SW480 (cell line): ENCODE data around the gene MRNIP.

Source experiments
- DNase-seq: peaks from one replicate; pipeline ENCODE4 v3.0.0-alpha.2; 2016; ENCODE audit warnings: low spot score

Gene MRNIP

DNA sequence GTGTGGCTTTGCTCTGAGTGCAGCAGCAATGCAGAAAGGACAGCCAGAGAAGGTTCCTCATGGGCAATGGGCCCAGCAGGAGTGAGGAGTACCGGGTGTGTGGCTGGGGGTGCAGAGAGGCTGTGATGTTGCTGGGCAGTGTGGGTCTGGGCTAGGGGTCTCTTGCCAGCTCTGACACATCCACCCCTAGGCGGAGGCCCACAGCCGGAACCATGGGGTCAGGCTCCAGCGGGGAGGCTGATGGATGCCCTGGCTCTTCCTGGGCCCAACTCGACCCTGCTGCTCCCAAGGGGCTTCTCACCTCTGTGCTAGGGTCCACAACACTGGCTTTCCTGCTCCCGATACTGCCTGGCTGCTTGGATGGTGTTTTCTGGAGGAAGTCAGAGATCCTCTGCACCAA is 29.2 kb upstream of the MRNIP start:
- no peak for DNase-seq

DNA sequence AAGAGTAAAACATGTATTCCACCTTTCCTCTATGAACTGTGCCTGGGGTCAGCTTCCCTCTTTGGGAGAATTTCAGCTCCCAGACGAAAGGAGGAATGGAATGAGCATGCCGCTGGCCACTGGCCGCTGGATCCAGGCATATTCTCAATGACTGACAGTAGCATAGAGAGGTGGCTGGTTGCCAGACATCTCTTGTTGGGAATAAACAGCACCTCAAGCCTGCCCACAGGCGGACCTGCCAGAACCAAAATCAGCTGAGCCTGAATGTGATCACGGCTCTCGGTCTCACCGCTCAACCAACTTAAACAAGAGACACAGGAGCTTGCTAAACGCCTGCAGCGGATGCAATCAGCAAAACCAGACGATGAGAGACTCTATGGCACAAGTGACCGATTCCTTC is 28.5 kb upstream of the MRNIP start:
- no peak for DNase-seq

DNA sequence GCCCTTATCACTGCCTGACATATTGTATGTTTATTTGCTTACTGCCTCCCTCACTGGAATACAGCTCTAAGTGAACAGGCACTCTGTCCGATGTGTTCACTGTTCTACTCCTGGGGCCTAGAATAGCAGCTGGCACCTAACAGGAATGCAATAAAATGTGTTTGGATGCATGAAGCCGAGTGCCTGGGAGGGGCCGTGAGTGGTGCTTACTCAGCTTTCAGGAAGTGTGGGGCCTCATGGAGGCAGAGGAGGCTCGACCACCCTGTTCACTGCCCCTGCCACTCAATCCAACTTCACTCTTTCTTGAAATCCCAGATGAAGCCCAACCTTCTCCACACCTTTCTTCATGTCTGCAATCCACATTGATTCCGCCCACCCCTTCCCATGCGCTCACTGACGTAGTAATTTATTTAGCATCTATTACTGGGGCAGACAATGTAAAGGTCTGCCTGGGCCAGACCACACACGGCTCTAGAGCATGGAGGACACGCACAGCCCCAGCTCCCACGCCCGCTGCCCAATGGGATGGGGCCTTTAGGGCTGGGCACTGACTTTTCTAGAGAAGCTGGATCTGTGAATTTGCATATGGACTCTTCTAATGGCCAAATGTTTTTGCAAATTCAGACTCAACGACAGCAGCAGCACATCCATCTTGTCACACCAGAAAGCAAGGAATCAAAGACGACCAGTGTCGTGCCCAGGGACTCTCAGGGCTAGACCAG is 27.7 kb upstream of the MRNIP start:
- DNase-seq = no peak

DNA sequence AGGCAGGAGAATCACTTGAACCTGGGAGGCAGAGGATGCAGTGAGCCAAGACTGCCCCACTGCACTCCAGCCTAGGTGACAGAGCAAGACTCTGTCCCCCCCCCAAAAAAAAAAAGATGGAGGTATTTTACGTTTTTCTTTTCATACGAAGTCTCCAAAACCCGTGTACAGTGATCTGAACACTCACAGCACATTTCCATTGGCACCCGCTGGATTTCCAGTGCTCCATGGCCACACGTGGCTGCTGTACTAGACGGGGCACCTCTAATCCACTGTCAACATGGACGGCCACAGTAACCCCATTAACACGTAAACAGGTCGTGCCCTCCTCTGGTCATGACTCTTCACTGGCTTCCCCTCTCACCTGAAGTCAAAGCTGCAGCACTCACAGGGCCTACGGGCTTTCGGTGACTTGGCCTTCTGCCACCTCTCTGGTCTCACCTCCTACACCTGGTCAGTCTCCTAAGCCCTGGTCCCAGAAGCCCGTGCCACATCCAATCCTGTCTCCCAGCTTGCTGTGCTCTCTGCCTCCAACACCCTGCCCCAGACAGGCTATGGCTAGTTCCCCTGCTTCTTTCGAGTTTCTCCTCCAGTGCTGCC is 27.0 kb upstream of the MRNIP start:
- DNase-seq = no peak

DNA sequence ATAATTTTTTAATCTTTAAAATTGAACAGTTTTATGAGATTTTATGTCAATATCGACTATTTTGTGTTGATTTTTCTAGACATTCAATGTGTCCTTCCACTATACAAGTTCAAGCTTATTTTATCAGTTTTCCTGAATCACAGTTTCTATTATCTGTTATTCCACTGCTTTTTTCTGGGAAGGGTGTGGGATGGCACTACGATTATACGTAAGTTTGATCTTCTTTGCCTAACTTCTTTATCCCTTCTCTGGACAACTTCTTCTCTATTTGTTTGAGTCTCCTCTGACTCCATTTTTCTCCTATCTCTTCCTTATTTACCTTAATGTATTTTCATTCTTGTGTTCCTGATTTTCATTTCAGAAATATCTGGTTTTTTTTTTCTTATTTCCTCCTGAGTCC is 24.5 kb upstream of the MRNIP start:
- no peak for DNase-seq

DNA sequence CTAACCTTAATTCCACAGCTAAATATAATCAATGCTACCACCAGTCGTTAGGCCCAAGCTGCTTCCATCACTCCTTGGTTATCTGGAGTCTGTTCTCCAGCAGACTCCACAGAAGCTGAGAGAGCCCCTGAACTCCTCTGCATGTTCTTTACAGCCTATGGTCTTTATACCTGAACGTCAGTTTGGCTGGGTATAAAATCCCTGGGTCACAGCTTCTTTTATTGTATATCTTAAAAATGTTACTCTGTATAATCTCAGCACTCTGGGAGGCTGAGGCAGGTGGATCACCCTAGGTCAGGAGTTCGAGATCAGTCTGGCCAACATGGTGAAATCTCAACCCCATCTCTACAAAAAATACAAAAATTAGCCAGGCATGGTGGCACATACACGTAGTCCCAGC is 23.7 kb upstream of the MRNIP start:
- no peak for DNase-seq

DNA sequence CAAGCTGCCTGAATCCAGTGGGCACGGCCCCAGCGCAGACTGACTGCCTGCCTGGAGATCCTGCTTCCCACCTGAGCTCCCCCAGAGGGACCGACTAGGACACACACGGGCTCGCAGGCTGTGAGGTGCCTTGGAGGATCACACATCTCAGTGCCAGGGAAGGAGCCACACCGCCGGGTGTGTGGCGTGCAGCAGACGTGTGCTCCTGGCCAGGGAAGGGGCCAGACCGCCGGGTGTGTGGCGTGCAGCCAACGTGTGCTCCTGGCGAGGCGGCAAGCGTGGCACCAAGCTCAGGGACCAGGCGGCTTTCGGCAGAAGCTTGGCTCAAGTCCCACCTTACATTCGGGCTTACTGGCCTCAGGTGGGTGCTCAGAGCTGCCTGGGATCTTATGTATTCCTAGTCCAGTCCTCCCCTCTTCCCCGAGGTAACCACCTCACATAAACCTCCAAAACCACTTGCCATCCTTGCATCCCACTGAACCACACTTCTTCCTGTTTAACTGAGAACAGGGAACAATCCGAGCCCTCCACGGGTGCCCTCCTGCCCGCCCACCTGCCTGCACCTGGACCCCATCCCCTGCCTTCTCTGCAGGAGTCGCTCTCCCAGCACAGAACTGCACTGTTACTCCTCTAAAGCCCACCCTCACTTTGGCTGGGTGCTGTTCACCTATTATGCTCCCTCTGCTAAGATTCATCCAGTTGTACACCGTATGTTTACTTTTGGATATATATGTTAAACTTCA is 22.4 kb upstream of the MRNIP start:
- no peak for DNase-seq

DNA sequence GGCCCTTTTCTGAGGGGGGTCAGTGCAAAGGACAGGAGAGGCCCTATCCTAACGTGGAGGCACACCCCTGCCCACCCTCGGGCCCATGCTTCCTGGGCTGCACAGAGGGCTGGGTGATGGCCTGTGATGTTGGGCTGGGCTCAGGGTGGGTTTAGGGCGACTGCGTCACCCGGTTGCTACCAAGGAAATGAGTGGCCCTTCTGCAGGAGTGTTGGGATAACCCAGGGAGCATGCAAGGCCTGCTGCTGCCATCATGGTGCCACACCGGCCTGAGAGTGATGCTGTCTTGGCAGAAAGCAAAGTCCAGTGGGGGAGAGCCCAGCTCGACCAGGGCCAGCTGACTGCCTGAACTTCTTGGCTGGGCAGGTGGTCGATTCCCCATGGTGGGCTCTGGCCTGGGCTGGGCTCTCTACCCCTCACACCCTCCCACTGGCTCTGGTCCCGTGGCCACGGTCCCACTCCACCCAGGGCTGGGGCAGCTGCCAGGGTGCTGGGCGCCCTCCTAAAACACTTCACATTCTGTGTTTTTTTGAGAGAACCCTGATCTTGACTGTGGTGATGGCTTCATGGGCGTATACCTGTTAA is 21.5 kb upstream of the MRNIP start:
- DNase-seq = no peak

DNA sequence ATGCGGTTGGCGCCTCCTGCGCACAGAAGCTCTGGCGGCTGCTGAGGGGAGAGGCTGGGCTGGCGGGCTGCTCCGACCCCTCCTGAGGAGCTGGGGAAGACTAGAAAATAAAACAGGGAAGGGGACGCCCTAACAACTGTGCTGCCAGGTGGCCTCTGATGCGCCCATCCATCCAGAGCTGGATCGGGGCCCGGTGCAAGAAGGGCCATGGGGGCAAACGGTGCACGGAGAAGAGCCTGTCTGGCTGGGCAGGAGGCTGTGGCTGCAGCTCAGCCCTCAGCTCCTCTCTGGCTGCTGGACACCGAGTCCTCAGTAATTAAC is 21.0 kb upstream of the MRNIP start:
- DNase-seq = no peak

DNA sequence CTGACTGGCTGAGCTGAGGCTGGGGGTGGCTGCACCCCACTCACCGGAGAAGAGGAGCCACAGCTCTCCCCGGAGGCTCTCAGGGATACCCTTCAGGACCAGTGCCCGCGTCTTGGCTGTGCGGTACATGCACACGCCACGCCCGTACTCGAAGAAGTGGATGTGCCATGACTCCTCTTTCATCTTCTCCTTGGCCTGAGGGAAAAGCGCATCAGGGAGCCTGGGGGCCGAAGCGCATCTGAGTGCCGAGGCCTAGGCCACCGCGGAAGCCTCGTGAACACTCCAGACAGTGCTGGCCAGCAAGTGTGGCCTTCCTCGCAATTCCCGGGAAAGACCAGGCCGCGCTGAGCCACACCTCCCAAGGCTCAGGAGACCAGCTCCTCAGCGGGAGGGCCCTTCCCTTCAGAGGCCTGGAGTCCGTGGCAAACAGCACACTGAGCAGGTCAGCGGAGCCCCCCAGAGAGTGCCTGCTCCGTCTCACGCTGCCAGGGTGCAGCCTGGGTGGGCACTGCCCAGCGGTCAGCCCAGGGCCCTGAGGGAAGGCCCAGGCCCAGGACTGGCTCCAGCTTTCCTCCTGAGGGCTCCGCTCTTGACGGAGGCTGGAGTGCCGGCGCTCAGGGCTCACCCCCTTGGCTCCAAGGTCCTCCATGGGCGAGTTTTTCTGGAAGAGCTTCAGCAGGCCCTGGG is 20.5 kb upstream of the MRNIP start:
- DNase-seq = no peak

DNA sequence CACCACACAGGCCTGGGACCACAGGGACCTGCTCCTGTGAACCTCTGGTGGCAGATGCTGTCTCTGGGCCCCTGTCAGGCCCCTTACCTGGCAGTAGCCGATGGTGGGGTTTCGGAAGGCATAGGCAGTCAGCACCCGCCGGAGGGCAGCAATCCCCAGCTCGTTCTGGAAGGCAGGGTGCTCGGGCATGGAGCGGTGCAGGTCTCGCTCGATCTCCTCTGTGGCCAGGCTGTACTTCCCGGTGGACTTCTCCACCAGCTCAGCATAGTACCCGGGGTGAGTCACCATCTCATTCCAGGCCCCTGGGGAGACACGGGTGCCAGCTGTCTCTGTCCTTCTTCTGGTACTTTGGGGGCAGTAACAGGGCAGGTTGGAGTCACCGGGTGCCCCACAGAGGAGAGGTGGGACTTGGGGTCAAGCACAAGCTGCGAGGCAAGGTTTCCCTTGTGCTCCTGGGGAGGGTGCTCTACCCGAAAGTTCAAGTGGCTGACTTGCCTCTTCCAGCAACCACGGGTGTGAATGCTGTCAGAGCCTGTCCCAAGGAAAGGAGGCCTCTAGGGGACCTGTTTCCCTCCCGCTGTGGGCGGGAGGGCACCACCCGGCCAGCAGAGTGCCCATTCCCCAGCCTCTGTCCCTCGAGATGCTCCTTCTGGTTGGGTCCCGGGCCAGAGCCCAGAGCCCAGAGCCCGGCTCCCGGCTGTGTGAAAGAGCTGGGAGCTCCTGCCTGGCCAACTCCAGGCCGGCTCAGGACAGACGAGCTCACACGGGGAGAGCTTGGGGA is 19.8 kb upstream of the MRNIP start:
- DNase-seq = no peak

DNA sequence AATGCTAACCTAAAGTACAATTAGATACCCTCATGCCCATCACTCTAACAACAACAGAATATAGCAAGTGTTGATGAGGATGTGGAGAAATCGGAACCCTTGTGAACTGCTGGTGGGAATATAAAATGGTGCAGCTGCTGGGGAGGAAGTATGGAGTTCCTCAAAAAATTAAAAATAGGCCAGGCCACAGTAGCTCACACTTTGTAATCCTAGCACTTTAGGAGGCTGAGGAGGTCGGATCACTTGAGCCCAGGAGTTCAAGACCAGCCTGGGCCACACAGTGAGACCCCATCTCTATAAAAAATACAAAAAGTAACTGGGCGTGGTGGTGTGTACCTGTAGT is 18.0 kb upstream of the MRNIP start:
- no peak for DNase-seq

DNA sequence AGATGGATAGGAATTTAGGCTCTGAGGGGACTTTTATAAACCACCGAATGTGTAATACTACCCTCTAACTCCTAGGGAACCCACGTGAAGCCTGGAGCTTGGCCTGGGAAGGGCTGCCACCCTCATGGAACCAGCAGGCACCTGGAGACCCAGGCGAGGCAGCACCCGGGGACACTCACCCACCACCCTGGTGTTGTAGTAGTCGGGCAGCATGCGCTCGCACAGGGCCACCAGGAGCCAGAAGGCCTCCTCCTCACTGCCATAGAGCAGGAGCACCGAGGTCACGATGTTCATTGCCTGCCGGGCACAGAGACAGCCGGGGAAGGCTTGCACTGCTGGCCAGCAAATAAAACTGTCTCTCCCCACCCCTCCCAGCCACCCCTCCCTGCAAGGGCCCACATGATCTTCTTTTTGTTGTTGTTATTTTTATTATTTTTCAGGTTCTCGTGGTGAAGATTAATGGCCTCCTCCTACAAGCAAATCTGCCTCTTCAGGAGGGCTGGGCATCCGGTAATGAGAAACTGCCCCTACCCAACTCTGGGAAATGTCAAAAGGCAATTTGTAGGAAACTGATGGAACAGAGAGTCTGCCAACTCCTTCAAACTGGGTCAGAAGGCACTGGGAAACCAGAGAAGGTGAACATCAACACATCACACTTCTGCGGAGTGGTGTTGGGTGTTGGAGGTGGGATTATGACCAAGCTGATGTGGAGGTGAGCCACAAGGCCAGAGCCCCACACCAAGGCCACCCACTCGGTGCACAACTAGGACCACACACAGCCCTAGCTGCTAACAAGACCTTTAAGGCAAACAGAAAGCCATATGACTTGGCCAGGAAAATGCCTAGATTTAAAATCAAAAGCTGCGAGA is 17.4 kb upstream of the MRNIP start:
- no peak for DNase-seq

DNA sequence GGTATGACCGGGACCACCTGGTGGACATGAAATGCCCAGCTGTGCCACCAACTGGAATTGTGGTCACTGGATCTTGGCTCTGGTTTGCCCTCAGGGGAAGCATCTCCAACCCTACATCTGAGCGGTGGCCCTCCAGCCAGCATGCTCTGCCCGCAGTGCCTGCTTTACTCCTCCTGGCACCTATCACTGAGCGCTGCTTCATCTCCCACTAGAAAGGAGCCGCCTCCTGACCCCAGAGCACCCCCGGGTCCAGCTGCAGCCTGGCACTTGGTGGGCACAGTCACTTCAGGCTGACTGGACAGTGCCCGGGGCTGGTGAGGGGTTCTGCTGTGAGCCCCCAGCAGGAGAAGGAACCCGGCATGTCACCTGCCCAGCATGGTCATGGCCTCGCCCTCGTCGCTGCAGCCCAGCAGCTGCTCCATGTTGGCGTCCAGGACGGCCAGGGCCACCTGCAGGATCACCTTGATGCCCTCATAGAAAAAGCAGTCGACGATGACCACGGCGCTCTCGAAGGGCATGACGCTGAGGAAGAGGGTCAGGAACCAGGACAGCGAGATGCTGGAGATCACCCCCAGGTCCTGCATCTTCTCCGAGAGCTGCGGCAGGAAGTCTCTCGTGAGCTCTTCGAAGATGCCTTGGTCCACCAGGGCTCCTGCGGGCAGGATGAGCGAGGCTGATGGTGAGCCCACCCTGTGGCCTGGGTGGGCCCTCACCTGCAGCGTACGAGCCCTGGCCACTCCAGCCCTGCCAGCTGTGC is 16.1 kb upstream of the MRNIP start:
- no peak for DNase-seq

DNA sequence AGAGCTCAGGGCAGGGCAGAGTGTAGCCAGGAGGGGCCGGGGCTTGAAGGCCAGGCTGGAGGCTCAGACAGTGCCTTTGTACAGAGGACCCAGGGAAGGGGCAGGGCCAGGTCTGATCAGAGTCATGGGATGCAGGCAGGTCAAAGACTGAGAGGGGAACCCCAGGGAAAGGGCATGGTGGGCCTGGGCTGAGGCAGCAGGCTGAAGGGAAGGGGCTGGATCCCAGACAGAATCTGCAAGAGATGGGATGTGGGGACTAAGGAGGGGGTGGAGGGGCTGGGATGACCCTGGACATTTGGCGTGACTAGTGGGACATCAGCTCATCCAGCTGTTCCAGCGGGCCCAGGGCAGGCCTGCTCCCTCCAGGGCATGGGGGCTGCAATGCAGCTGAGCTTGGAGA is 15.5 kb upstream of the MRNIP start:
- no peak for DNase-seq

DNA sequence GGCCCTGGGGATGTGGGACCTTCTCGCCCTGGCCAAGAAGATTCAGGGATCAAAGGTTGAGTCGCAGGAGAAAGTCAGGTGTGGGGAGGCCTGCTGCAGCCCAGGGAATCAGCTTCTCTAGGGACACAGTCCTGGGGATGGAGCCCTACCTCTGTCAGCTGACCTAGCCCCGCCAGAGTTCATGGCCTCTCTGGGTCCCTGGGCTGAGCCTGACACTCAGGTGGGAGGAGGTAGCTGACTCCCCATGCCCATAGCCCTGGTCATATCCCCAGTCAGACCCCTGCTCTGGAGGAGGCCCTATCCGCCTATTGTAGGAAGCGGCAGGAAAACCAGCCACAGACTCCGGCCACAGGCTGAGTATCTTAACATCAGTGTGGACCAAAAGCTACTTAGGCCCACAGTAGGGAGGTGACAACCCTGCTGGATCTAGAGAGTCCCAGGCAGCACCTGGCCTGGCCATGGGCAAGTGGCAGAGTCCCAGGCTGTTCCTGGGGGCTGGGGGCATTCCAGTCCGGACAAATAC is 15.0 kb upstream of the MRNIP start:
- DNase-seq = no peak

DNA sequence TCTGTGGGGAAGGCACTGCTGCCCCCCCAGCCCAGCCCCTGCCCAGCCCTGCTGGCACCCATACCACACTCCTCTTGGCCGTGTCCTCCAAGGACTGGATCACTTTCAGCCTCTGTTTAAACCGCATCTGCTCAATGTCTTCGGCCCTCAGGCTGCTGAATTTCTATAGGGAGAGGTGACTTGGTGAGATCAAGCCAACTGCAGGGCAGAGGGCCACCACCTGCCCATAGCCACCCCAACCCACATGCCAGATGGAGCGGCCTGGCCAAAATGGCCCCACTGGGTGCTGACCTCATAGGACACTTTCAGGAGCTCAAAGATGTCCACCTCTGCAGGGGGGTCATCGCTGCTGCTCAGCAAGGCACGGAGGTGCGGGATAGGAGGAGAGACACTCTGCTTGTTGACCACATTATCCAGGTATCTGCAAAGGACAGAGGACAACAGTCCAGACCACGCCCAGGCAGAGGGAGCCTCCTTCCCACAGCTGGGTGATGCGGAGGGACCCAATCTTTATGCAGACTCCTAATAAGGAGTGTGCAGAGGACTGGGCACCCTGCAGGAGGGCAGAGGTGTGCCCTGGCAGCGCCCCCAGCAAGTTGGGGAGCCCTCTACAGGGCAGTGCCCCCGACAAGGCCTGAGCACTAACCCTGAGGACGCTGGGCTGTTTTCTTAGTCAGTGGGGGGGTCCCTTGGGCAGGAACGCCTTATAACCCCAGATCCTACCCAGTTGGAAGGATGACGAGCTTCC is 14.4 kb upstream of the MRNIP start:
- no peak for DNase-seq

DNA sequence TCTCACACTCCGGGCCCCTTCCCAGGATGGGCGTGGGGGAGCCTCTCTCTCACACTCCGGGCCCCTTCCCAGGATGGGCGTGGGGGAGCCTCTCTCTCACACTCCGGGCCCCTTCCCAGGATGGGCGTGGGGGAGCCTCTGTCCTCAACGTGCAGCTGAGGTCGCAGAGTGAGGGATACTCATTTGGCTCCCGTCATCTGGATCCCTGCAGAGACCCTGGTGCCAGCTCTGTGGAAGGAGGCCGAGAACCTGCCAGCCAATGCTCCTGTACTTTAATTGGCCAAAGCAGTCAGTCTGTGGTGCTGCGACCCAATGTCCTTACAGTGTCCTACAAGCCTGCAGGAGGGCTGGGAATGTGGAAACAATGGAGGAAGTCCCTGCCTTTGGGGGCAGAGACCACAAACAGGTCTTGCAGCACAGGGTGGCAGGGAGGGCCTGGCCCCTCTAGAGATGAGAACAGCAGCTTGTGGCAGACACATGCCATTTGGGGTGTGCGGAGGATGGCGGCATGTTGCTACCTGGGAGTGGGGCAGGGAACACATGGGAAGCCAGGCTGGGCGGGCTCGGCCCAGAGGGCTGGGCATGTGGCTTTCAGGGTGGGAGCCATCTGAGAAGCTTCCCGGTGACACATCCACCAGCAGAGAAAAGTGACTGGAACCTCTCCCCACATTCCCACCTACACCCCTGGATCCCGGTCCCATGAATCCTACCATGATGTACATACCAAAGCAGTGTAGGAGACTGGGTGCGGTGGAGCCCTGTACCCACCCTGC is 13.6 kb upstream of the MRNIP start:
- no peak for DNase-seq
